SU-DHL-6 (cell line): ENCODE results near the gene PROSER3.

Experiments used
- H2AFZ ChIP-seq: fragments of 200-600 bp; sonication (generic); 2 replicates; pipeline ENCODE4 v1.6.1; 2014; ENCODE audit warnings: low read depth, mild to moderate bottlenecking, moderate library complexity, mixed read lengths, antibody characterized with exemption, low read length; ENCODE audit not compliant: severe bottlenecking
- H3F3A ChIP-seq: fragments of 200-600 bp; shearing (Covaris generic); 2 replicates; pipeline ENCODE4 v1.6.0; 2016; ENCODE audit warnings: antibody characterized with exemption, mild to moderate bottlenecking; ENCODE audit not compliant: insufficient read depth
- H3K27ac ChIP-seq: fragments of 200-600 bp; sonication (generic); 2 replicates; pipeline ENCODE4 v1.5.1; 2016; ENCODE audit warnings: low read depth, mild to moderate bottlenecking, low read length, moderate library complexity, mixed read lengths
- H3K27me3 ChIP-seq: fragments of 200-600 bp; sonication (generic), shearing (Covaris generic); 2 replicates; pipeline ENCODE4 v1.6.0; 2014; ENCODE audit warnings: mild to moderate bottlenecking, low read length
- H3K36me3 ChIP-seq: fragments of 200-600 bp; sonication (generic); 2 replicates; pipeline ENCODE4 v1.6.1; 2014; ENCODE audit warnings: mild to moderate bottlenecking, low read length, mixed read lengths
- H3K4me2 ChIP-seq: fragments of 300-600, 200-600 bp; shearing (Covaris generic), sonication (generic); 2 replicates; pipeline ENCODE4 v1.6.0; 2014; ENCODE audit warnings: low read length, low read depth, mild to moderate bottlenecking; ENCODE audit not compliant: poor library complexity, severe bottlenecking
- H3K4me3 ChIP-seq: fragments of 200-600 bp; sonication (generic); 2 replicates; pipeline ENCODE4 v1.5.1; 2014; ENCODE audit warnings: antibody characterized with exemption, low read length, mild to moderate bottlenecking, mixed read lengths; ENCODE audit not compliant: insufficient read depth, poor library complexity, severe bottlenecking
- H3K79me2 ChIP-seq: fragments of 200-600 bp; sonication (generic); 2 replicates; pipeline ENCODE4 v1.6.1; 2014; ENCODE audit warnings: mild to moderate bottlenecking, low read length, moderate library complexity; ENCODE audit not compliant: insufficient read depth
- H3K9ac ChIP-seq: fragments of 200-600 bp; sonication (generic); 2 replicates; pipeline ENCODE4 v1.7.0; 2014; ENCODE audit warnings: mild to moderate bottlenecking, low read length
- H3K9me2 ChIP-seq: fragments of 200-600 bp; sonication (generic); replicated peaks from 2 replicates; pipeline ENCODE4 v1.6.1; 2014; ENCODE audit warnings: low read length; ENCODE audit not compliant: insufficient read depth
- H3K9me3 ChIP-seq: fragments of 200-600 bp; sonication (generic); 2 replicates; pipeline ENCODE4 v1.6.1; 2014; ENCODE audit warnings: low read length, mixed read lengths; ENCODE audit not compliant: insufficient read depth
- H4K20me1 ChIP-seq: fragments of 200-600 bp; sonication (generic); 2 replicates; pipeline ENCODE4 v1.6.1; 2014; ENCODE audit warnings: low read depth, mild to moderate bottlenecking, antibody characterized with exemption, low read length, moderate library complexity, mixed read lengths
- EZH2phosphoT487 ChIP-seq: fragments of 200-600 bp; sonication (generic), shearing (Covaris generic); conservative IDR thresholded peaks from 2 replicates; pipeline ENCODE4 v1.6.1; 2018; ENCODE audit warnings: mild to moderate bottlenecking, antibody characterized with exemption, low read length, moderate library complexity, mixed read lengths
- TF ChIP-seq, protein P1 (sequence below): fragments of 200-600 bp; sonication (generic); IDR thresholded peaks from one replicate; pipeline ENCODE4 v1.5.1; 2017; ENCODE audit warnings: antibody characterized with exemption, mild to moderate bottlenecking, low read length, moderate library complexity; ENCODE audit not compliant: insufficient read depth, poor library complexity, severe bottlenecking

PROSER3 gene

DNA sequence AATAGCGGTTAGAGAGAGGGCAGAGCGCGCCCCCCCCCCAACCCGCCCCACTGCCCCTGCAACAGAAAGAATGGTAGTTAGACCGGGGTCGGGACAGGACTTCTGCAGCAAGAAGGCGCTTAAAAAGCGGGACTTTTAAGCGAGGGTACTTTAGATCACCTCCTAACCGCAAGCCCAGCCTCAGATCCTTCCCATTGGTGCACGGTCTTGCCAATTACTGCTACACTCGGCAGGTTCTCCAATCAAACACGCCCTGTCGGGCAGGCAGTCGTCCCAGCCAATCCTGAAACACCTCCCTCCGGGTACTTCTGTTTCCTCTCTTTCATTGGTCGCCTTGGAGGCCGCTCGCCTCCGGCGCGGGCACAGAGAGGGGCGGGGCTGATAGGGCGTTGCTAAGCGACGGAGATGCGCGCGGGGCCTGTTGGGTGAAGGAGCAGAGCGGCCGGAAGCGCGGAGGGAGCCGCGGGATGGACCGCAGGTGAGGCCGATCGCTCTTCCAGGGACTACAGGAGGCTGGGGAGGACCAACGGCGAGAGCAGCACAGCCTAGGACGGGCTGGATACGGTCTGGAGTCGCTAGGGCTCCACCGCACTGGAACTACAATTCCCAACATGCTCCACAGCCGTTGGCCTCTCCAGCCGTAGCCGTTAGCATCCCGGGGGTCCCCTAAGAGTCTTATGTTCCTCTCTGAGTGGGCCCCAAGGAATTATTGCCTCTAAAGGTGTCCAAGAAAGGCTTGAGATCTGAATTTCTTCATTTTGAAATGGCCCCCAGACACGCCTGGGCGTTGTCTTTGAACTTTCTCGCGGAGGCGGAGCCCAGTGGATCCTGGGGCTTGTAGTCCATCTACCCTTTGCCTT lies at the start of gene PROSER3:
Gene PROSER3 (plus strand): TSS at position 428 of the 860 bp plus-strand sequence. CDS start 40 bp downstream, at position 468.
- H4K20me1 ChIP-seq, result no peaks in the 10 kb centered on the region
- H3K4me2 ChIP-seq, result peak within 1 kb of the TSS; percentile 84
- peaks cover 17% of the 10 kb centered on the region for H3K79me2 ChIP-seq
- peak within 1 kb of the TSS; percentile 83 for H3K4me3 ChIP-seq
- peak within 1 kb of the TSS; percentile 86 for H3K27ac ChIP-seq
- peak within 1 kb of the TSS; percentile 90 for H3K9ac ChIP-seq
- H3K36me3 ChIP-seq, result no peaks in the 10 kb centered on the region
- TF ChIP-seq, protein P1, sequence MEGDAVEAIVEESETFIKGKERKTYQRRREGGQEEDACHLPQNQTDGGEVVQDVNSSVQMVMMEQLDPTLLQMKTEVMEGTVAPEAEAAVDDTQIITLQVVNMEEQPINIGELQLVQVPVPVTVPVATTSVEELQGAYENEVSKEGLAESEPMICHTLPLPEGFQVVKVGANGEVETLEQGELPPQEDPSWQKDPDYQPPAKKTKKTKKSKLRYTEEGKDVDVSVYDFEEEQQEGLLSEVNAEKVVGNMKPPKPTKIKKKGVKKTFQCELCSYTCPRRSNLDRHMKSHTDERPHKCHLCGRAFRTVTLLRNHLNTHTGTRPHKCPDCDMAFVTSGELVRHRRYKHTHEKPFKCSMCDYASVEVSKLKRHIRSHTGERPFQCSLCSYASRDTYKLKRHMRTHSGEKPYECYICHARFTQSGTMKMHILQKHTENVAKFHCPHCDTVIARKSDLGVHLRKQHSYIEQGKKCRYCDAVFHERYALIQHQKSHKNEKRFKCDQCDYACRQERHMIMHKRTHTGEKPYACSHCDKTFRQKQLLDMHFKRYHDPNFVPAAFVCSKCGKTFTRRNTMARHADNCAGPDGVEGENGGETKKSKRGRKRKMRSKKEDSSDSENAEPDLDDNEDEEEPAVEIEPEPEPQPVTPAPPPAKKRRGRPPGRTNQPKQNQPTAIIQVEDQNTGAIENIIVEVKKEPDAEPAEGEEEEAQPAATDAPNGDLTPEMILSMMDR, result no peak
- no peak for TF ChIP-seq EZH2phosphoT487
- H3K27me3 ChIP-seq, result no peaks in the 10 kb centered on the region
- no peaks in the 10 kb centered on the region for H3K9me3 ChIP-seq
- no peaks in the 10 kb centered on the region for H3F3A ChIP-seq
- peak within 1 kb of the TSS; percentile 64 for H2AFZ ChIP-seq
- no peaks in the 10 kb centered on the region for H3K9me2 ChIP-seq

DNA sequence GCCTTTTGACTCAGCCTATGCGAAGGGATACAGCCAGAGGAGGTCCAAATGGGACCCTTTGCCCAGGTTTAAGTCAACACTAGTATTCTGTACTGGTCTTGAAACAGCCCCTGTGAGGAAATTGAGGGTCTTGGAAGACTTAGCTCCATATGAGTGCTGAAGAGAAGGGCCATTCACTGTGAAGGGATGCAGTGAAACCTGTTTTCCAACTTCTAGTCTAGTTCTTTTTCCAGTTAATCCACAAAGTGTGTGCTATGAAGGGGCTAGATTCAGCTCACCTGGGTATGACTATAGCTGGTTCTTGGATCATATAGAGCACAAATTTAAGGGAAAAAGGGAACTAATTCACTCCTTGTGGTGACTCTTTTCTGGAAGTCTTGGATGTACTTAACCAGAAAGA lies 49.6 kb upstream of the PROSER3 start:
- Histone ChIP-seq H3F3A (no peaks in the 10 kb centered on the region), H3K79me2 (no peaks in the 10 kb centered on the region), H3K4me3 (no peak overlapping the region), H3K9me2 (no peaks in the 10 kb centered on the region), H3K27me3 (no peaks in the 10 kb centered on the region), H3K4me2 (no peak overlapping the region), H4K20me1 (no peaks in the 10 kb centered on the region), H3K36me3 (no peaks in the 10 kb centered on the region), H3K9me3 (no peaks in the 10 kb centered on the region), H3K27ac (no peak overlapping the region), H2AFZ (no peak overlapping the region), H3K9ac (no peak overlapping the region)
- no peak for TF ChIP-seq EZH2phosphoT487
- TF ChIP-seq, protein P1, result no peak

DNA sequence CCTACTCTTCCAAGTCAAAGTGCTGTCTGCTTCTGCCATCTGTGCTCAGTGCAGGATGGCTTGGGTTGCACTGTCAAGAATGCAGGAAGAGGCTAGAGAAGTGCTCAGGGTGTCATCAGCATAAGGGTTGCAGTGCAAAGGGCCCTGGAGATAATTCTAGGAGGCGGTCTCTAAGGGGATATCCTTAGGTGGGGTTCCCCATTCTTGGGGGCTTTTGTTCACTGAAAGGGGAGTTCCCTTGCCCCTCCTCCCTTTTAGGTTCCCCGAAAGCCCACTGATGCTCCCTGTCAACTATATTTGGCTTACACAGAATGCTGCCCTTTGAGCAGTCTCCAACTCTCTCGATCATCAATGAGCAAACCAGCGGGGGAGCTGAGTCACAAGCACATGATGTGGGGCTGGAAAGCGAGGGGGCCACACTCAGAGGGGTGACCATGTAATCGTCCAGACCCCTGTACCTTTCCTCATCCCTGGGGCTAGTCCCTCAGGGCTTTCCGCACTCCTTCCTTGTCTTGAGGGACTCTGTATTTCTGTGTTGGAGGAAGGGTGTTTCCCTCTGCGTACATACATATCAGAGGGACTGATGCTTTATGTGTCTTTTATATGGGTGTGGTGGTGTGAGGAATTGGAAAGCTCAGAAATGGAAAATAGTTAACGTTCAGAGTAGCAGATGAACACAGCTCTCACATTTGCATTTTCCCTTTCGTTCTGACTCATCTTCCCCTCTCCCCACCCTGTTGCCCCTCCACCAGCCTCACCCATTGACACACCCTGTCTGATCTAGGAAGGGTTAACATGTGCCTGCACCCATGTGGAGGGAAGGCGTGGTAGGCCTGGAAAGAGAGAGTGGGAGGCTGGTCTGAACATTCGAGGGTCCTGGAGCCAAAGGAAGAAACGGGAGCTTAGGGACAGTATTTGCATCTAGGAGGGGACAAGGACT lies 46.9 kb upstream of the PROSER3 start:
- no peak overlapping the region for H2AFZ ChIP-seq

More for the DNA sequence above, 46.9 kb upstream of the PROSER3 start:
- H3K36me3 ChIP-seq, result no peaks in the 10 kb centered on the region
- no peak overlapping the region for H3K27ac ChIP-seq
- no peaks in the 10 kb centered on the region for H3K79me2 ChIP-seq
- H3K9ac ChIP-seq, result no peak overlapping the region
- H4K20me1 ChIP-seq, result no peaks in the 10 kb centered on the region
- TF ChIP-seq, protein P1, result no peak
- no peaks in the 10 kb centered on the region for H3K9me2 ChIP-seq
- H3F3A ChIP-seq, result no peaks in the 10 kb centered on the region
- no peak overlapping the region for H3K4me2 ChIP-seq
- H3K4me3 ChIP-seq, result no peak overlapping the region
- no peaks in the 10 kb centered on the region for H3K27me3 ChIP-seq
- no peaks in the 10 kb centered on the region for H3K9me3 ChIP-seq
